Keratinocyte (primary cell): ENCODE results near the gene VPS13A.

Source experiments
- CTCF ChIP-seq, 3 experiments: IDR thresholded peaks in 1 of 3; conservative IDR thresholded peaks in 1 of 3; optimal IDR thresholded peaks in 1 of 3; 2 replicates in 2 of 3; 3 replicates in 1 of 3; pipeline versions ENCODE3 to v1.5.1; 2011; ENCODE audit warnings: low read length in 3 of 3, mild to moderate bottlenecking in 3 of 3, moderate library complexity in 2 of 3, control low read depth in 1 of 3, inconsistent platforms in 1 of 3; ENCODE audit not compliant: insufficient read depth in 2 of 3; ENCODE audit errors: extremely low read depth in 1 of 3
- EZH2 ChIP-seq: IDR thresholded peaks from one replicate; pipeline ENCODE4 v1.6.1; 2012; ENCODE audit warnings: inconsistent platforms, mild to moderate bottlenecking, low read length, moderate library complexity

GRCh38 chr9:77215874-77216273 is 38.5 kb downstream of the VPS13A start:
- TF ChIP-seq CTCF (optimal IDR thresholded peaks at IDR 0.05 in 1 of 3, IDR thresholded peaks at IDR 0.05 in 1 of 3, conservative IDR thresholded peaks at IDR 0.05 in 1 of 3; ENCODE audit: extremely low read depth in 1 of 3, insufficient read depth in 2 of 3, low read length in 3 of 3) (peak; percentile 21 to 27 (median 27)), EZH2 (no peak)
